ENCODE data around the gene TMEM151A.

TMEM151A gene

GRCh38 chr11:66268952-66269905, 22.5 kb upstream of the TMEM151A start:
- TF ChIP-seq CTCF (IDR thresholded peaks at IDR 0.05) = no peak

- TF ChIP-seq CTCF (IDR thresholded peaks at IDR 0.05) = no peak
Observed at GRCh38 chr11:66271816-66272215, 19.9 kb upstream of the TMEM151A start.

GRCh38 chr11:66272596-66272995, 19.1 kb upstream of the TMEM151A start:
- no peak for TF ChIP-seq CTCF (IDR thresholded peaks at IDR 0.05)

- TF ChIP-seq CTCF (IDR thresholded peaks at IDR 0.05) = no peak
Observed at GRCh38 chr11:66274219-66274618, 17.5 kb upstream of the TMEM151A start.

- TF ChIP-seq CTCF (IDR thresholded peaks at IDR 0.05) = no peak
Observed at GRCh38 chr11:66275396-66275795, 16.3 kb upstream of the TMEM151A start.

- TF ChIP-seq CTCF (IDR thresholded peaks at IDR 0.05) = no peak
Observed at GRCh38 chr11:66275984-66276612, 15.6 kb upstream of the TMEM151A start.

- no peak for TF ChIP-seq CTCF (IDR thresholded peaks at IDR 0.05)
Observed at GRCh38 chr11:66277471-66278362, 14.0 kb upstream of the TMEM151A start, which contains the start of gene CNIH2. Gene CNIH2, plus strand, starts transcription at chr11:66278175. Its CDS starts 282 bp downstream, at chr11:66278457.

Measured in LNCAP (cell line).